Activated CD8-positive, alpha-beta memory T cell treated with anti-CD3 and anti-CD28 coated beads, Interleukin-2, amount 50 U/mL, for 4 hours (primary cell): Measurements from ENCODE around the gene CRABP1.

Experiments used
- DNase-seq: peaks from one replicate; pipeline ENCODE4 v3.0.0-alpha.2; 2020

Gene CRABP1

DNA sequence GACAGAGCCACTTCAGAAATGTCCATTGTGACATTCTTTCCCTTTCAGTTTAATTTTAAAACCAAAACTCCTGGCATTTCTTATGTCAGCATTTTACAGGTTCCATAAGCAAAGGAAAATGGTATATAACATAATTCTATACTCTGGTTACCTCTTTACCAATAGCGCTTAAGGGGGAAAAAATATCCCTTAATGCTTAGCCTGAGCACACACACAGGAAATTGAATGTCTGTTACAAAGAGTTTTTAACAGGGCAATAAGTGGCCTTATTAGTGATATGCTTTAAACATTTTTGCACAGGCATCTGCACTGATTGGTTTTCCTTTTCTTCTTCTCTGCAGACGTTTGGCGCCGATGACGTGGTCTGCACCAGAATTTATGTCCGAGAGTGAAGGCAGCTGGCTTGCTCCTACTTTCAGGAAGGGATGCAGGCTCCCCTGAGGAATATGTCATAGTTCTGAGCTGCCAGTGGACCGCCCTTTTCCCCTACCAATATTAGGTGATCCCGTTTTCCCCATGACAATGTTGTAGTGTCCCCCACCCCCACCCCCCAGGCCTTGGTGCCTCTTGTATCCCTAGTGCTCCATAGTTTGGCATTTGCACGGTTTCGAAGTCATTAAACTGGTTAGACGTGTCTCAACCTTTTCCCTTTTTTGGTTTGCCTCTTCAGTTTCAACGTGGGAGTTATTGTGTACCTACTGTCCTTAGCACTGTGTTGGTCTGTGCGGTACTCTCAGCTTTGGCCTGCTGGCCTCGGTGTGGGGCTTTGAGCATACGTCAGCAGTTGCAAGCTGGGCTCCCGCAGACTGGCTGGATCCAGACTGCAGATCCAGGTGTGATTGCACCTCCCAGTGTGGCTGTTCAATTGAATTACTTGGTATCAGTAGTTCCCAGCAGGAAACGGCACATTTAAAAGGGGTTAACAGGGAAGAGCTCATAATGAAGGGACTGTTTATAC, 7.7 kb downstream of the CRABP1 start:
- no peak for DNase-seq

DNA sequence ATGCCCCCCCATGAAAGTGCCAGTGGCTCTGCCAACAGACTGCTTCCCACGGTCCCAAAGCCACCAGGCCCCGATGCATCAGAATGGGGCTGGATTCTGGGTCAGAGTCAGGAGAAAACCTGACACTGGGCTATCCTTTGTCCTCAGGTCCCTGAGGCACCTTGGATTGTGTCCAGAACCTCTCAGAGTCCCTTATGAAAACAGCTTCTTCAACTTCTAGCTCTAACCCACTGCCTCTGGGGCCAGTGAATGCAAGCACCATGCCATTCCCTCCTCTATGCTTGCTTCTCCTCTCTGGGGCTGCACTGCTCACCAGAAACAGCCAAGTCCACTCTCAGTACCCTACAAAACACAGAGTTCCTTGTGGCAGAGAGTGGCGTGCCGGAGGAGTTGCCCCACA, 9.9 kb downstream of the CRABP1 start:
- DNase-seq = no peak

DNA sequence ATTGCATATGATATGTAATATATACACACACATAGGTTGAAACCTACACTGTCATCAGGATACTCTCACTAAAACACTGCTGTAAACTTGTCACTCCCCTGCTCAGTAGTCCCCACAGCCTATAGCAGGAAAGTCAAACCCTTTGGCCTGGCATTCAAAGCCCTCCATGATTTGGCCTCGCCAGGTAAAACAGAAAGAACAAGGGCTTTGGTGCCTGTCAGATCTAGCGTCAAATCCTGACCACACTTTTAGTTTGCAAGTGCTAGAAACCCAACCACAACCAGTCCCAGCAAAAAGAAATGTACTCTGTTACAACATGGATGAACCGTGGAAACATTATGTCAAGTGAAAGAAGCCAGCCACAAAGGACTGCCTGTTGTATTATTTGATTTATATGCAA, 11.4 kb downstream of the CRABP1 start:
- no peak for DNase-seq

GRCh38 chr15:78353093-78353492, 12.9 kb downstream of the CRABP1 start:
- DNase-seq = no peak

DNA sequence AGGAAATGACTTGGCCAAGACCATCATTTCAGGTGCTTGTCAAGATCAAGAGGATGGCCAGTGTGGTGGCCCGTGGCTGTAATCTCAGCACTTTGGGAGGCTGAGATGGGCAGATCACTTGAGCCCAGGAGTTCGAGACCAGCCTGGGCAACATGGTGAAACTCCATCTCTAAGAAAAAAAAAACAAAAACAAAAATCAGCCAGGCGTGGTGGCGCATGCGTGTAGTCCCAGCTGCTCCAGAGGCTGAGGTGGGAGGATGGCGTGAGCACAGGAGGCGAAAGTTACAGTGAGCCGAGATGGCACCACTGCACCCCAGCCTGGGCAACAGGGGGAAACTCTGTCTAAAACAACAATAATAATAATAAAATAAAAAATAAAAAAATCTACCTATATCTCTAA, 15.0 kb downstream of the CRABP1 start:
- no peak for DNase-seq

- no peak for DNase-seq
Measured at GRCh38 chr15:78358102-78358870, 18.1 kb downstream of the CRABP1 start.

- DNase-seq = no peak
Measured at GRCh38 chr15:78359041-78359808, 19.1 kb downstream of the CRABP1 start.

GRCh38 chr15:78360367-78360801, 20.2 kb downstream of the CRABP1 start:
- no peak for DNase-seq

DNA sequence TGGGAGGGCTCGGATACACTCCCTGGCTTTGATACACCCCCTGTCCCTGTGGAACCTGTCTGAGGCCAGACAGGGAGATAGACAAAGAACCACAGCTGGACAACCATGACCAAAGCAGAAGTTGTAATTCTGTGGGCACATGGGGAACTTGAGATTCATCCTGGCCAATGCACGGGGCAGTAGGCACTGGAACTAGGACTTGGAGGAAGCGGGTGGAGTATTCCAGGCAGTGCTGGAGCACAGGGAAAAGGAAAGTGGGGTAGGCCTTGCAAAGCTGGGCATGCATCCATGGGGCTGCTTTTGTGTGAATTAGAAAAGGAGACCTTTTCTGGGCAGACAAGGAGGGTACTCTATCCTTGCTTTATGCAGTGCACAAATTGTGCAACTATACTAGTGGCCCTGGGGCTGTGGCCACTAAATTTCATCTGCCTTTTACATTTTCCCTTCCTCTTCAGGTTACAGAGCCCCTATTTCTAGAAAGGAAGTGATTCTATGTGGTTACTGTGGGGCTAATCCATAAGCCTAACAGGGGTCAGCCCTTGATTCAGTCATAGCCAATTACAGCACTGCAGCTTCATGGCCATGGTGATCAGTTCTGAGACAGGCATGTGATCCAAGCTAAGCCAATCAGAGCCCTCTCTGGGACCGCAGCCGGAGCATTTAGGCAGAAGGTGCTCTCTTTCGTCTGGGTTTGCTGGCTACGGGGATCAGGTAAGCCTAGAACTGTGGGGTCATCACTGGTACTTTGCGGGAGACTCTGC, 21.0 kb downstream of the CRABP1 start:
- DNase-seq = no peak

GRCh38 chr15:78361771-78362506, 21.8 kb downstream of the CRABP1 start:
- DNase-seq = no peak

- DNase-seq = no peak
Measured at GRCh38 chr15:78362716-78363380, 22.7 kb downstream of the CRABP1 start.

DNA sequence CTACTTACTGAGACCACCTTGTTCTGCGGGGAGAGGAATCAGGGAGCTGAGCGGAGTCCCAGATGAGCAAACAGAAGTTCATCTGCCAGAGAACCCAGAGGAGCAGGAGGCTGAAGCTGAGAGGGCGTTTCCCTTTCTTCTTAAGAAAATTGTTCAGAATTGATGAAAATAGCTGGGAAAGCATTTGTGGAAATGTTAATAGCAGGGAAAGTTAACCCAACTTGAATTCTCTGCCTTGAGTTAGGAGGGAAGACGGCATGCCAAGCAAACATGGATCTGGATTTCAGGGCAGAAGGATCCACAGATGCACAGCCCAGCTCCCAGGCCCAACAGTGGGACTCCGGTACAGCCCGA, 23.2 kb downstream of the CRABP1 start:
- no peak for DNase-seq

- no peak for DNase-seq
Measured at GRCh38 chr15:78364233-78364632, 24.1 kb downstream of the CRABP1 start.

- no peak for DNase-seq
Measured at GRCh38 chr15:78365917-78366316, 25.8 kb downstream of the CRABP1 start.

DNA sequence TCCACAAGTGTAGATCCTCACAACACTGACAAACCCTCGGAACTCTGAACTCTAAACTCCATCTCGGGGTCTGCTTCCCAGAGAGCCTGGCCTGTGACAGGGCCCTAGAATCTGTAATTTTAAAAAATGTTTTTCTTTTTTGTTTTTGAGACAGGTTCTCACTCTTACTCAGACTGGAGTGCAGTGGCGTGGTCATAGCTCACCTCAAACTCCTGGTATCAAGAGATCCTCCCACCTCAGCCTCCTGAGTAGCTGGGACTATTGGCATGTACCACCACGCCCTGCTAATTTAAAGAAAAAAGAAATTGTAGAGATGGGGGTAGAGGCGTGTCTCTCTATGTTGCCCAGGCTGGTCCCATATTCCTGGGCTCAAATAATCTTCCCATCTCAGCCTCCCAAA, 26.2 kb downstream of the CRABP1 start:
- DNase-seq = no peak

GRCh38 chr15:78368651-78369050, 28.5 kb downstream of the CRABP1 start:
- no peak for DNase-seq

- no peak for DNase-seq
Measured at GRCh38 chr15:78369161-78369560, 29.0 kb downstream of the CRABP1 start.

- DNase-seq = no peak
Measured at GRCh38 chr15:78370013-78370412, 29.9 kb downstream of the CRABP1 start.

- no peak for DNase-seq
Measured at GRCh38 chr15:78372880-78373279, 32.7 kb downstream of the CRABP1 start.

GRCh38 chr15:78374436-78375393, 34.6 kb downstream of the CRABP1 start:
- DNase-seq = no peak
